Measurements from ENCODE around the gene MAP3K5.

GRCh38 chr6:136798044-136798443, 5.8 kb upstream of the MAP3K5 start:
- TF ChIP-seq ZFP3 (CRISPR knock-in tag; IDR thresholded peaks at IDR 0.05) (no peak), ESRRG (CRISPR knock-in tag; IDR thresholded peaks at IDR 0.05) (no peak), ZFP30 (CRISPR knock-in tag; IDR thresholded peaks at IDR 0.05) (no peak), ZNF565 (CRISPR knock-in tag; conservative IDR thresholded peaks at IDR 0.05; ENCODE audit: low read depth) (no peak), GLIS3 (CRISPR knock-in tag; IDR thresholded peaks at IDR 0.05) (no peak), RARB (CRISPR knock-in tag; IDR thresholded peaks at IDR 0.05) (no peak), ISL1 (CRISPR knock-in tag; IDR thresholded peaks at IDR 0.05) (no peak), PATZ1 (CRISPR knock-in tag; IDR thresholded peaks at IDR 0.05; ENCODE audit: borderline replicate concordance) (no peak), ZNF70 (CRISPR knock-in tag; IDR thresholded peaks at IDR 0.05) (no peak), CSDC2 (CRISPR knock-in tag; IDR thresholded peaks at IDR 0.05) (no peak)
- TF ChIP-seq, protein P1, sequence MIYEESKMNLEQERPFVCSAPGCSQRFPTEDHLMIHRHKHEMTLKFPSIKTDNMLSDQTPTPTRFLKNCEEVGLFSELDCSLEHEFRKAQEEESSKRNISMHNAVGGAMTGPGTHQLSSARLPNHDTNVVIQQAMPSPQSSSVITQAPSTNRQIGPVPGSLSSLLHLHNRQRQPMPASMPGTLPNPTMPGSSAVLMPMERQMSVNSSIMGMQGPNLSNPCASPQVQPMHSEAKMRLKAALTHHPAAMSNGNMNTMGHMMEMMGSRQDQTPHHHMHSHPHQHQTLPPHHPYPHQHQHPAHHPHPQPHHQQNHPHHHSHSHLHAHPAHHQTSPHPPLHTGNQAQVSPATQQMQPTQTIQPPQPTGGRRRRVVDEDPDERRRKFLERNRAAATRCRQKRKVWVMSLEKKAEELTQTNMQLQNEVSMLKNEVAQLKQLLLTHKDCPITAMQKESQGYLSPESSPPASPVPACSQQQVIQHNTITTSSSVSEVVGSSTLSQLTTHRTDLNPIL (CRISPR knock-in tag; IDR thresholded peaks at IDR 0.05; ENCODE audit: low read depth): no peak
- TF ChIP-seq, protein P2, sequence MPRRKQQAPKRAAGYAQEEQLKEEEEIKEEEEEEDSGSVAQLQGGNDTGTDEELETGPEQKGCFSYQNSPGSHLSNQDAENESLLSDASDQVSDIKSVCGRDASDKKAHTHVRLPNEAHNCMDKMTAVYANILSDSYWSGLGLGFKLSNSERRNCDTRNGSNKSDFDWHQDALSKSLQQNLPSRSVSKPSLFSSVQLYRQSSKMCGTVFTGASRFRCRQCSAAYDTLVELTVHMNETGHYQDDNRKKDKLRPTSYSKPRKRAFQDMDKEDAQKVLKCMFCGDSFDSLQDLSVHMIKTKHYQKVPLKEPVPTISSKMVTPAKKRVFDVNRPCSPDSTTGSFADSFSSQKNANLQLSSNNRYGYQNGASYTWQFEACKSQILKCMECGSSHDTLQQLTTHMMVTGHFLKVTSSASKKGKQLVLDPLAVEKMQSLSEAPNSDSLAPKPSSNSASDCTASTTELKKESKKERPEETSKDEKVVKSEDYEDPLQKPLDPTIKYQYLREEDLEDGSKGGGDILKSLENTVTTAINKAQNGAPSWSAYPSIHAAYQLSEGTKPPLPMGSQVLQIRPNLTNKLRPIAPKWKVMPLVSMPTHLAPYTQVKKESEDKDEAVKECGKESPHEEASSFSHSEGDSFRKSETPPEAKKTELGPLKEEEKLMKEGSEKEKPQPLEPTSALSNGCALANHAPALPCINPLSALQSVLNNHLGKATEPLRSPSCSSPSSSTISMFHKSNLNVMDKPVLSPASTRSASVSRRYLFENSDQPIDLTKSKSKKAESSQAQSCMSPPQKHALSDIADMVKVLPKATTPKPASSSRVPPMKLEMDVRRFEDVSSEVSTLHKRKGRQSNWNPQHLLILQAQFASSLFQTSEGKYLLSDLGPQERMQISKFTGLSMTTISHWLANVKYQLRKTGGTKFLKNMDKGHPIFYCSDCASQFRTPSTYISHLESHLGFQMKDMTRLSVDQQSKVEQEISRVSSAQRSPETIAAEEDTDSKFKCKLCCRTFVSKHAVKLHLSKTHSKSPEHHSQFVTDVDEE (CRISPR knock-in tag; IDR thresholded peaks at IDR 0.05): no peak
